B cell (primary cell): Measurements from ENCODE around the gene PNLDC1. TPM values are rescaled to one million over a fixed set of nuclear protein-coding genes. Genes with fewer than 3 reads are reported as not detected.

ENCODE experiments used
- ATAC-seq: fragments of 200-7000 bp; cut with Tn5 transposase; one replicate; pipeline ENCODE4 v1.10.0; 2021; ENCODE audit warnings: low read depth, mild to moderate bottlenecking, moderate number of reproducible peaks, moderate library complexity
- CTCF ChIA-PET: fragments of 350-600 bp; sonication (Branson Sonifier 250); formaldehyde crosslinking; loops from one replicate; lab custom pipeline; 2021; ENCODE audit warnings: antibody characterized with exemption, inconsistent platforms; lab: Charles Lee
- POLR2A ChIA-PET: fragments of 350-600 bp; sonication (Branson Sonifier 250); formaldehyde crosslinking; loops from one replicate; lab custom pipeline; 2021; ENCODE audit warnings: antibody characterized with exemption; lab: Charles Lee
- DNase-seq: peaks from one replicate; pipeline ENCODE4 v3.0.0; 2013
- H2AFZ ChIP-seq: 2 replicates; pipeline ENCODE4 v1.6.1; 2012; ENCODE audit warnings: mild to moderate bottlenecking, low read depth, low read length; ENCODE audit not compliant: insufficient read depth, poor library complexity, severe bottlenecking
- H3K27ac ChIP-seq, 2 donors: 1 replicate in 1 of 2; 2 replicates in 1 of 2; pipeline ENCODE4 v1.5.1; 2012 to 2013; ENCODE audit warnings: low read length in 2 of 2, mild to moderate bottlenecking in 2 of 2, moderate library complexity in 1 of 2
- H3K27me3 ChIP-seq, 4 experiments: fragments of 200-600 bp in 1 of 4; sonication (generic) in 1 of 4; replicated peaks in 1 of 4; 1 replicate in 2 of 4; 2 replicates in 2 of 4; pipeline versions ENCODE4 v1.6.1 to v1.7.0; 2013 to 2016; ENCODE audit warnings: low read length in 3 of 4, mild to moderate bottlenecking in 2 of 4, mixed read lengths in 1 of 4, moderate library complexity in 1 of 4; ENCODE audit not compliant: insufficient read depth in 4 of 4, control insufficient read depth in 3 of 4; ENCODE audit errors: control extremely low read depth in 1 of 4
- H3K36me3 ChIP-seq, 2 experiments: replicated peaks in 1 of 2; 1 replicate in 1 of 2; 2 replicates in 1 of 2; pipeline versions ENCODE4 v1.6.1 to v1.7.1; 2013; ENCODE audit warnings: low read length in 1 of 2; ENCODE audit not compliant: insufficient read depth in 2 of 2, control insufficient read depth in 1 of 2; ENCODE audit errors: control extremely low read depth in 1 of 2, extremely low read depth in 1 of 2
- H3K4me1 ChIP-seq, 2 donors: fragments of 200-600 bp in 1 of 2; sonication (generic) in 1 of 2; 1 replicate in 1 of 2; 2 replicates in 1 of 2; pipeline versions ENCODE4 v1.5.1 to v1.6.1; 2013 to 2017; ENCODE audit warnings: low read length in 2 of 2; ENCODE audit not compliant: control insufficient read depth in 2 of 2, insufficient read depth in 2 of 2
- H3K4me2 ChIP-seq: replicated peaks from 2 replicates; pipeline ENCODE3; 2012; ENCODE audit warnings: mild to moderate bottlenecking, low read depth, low read length; ENCODE audit not compliant: poor library complexity, severe bottlenecking
- H3K4me3 ChIP-seq, 5 experiments: fragments of 200-600 bp in 1 of 5; sonication (generic) in 1 of 5; 1 replicate in 3 of 5; 2 replicates in 2 of 5; pipeline versions ENCODE4 v1.5.1 to v1.7.0; 2011 to 2016; ENCODE audit warnings: low read length in 4 of 5, mild to moderate bottlenecking in 4 of 5, low read depth in 2 of 5, control low read depth in 1 of 5, moderate library complexity in 1 of 5; ENCODE audit not compliant: insufficient read depth in 1 of 5; ENCODE audit errors: control extremely low read depth in 1 of 5, extremely low read depth in 1 of 5
- H3K79me2 ChIP-seq: fragments of 200-600 bp; sonication (generic); one replicate; pipeline ENCODE4 v1.6.0; 2016; ENCODE audit warnings: low read length; ENCODE audit not compliant: control insufficient read depth, insufficient read depth
- H3K9ac ChIP-seq: fragments of 200-600 bp; sonication (generic); 2 replicates; pipeline ENCODE4 v1.6.1; 2017; ENCODE audit warnings: mild to moderate bottlenecking, low read length, moderate library complexity
- H3K9me3 ChIP-seq, 3 donors: one replicate each; pipeline versions ENCODE4 v1.6.1 to v1.7.1; 2013; ENCODE audit warnings: low read length in 2 of 3; ENCODE audit not compliant: control insufficient read depth in 2 of 3, insufficient read depth in 1 of 3; ENCODE audit errors: control extremely low read depth in 1 of 3
- H4K20me1 ChIP-seq: 2 replicates; pipeline ENCODE4 v1.6.0; 2012; ENCODE audit warnings: mild to moderate bottlenecking, low read length; ENCODE audit not compliant: insufficient read depth, control insufficient read depth, poor library complexity, severe bottlenecking
- H3K27ac Mint-ChIP-seq: one replicate; pipeline ENCODE4 v1.8.0; 2021; ENCODE audit warnings: mixed read lengths
- H3K27me3 Mint-ChIP-seq: one replicate; pipeline ENCODE4 v1.8.0; 2021; ENCODE audit warnings: mixed read lengths
- H3K4me1 Mint-ChIP-seq: one replicate; pipeline ENCODE4 v1.8.0; 2021; ENCODE audit warnings: mixed read lengths
- H3K4me3 Mint-ChIP-seq: one replicate; pipeline ENCODE4 v1.8.0; 2021; ENCODE audit warnings: mixed read lengths
- H3K9me3 Mint-ChIP-seq: one replicate; pipeline ENCODE4 v1.8.0; 2022; ENCODE audit warnings: mixed read lengths; ENCODE audit not compliant: insufficient read depth
- EZH2 ChIP-seq: IDR thresholded peaks from 2 replicates; pipeline ENCODE4 v1.6.1; 2012; ENCODE audit warnings: borderline replicate concordance, low read depth, mild to moderate bottlenecking, moderate library complexity, low read length; ENCODE audit not compliant: insufficient read depth, poor library complexity, severe bottlenecking
- WGBS: methylation state at CpG from one replicate; pipeline ENCODE4 v1.1.5; 2013; ENCODE audit warnings: missing lambda C conversion rate; ENCODE audit not compliant: insufficient coverage; 5-methylcytosine and 5-hydroxymethylcytosine counted together
- intact Hi-C: fragments of 100-400 bp; cut with micrococcal nuclease; formaldehyde crosslinking; loops from one replicate; pipeline ENCODE4 v1.10.0; 2022
- polyA plus RNA-seq: library from polyadenylated mRNA; depleted of rRNA; stranded (reverse); fragments of >200 nt; gene quantifications from 2 replicates; pipeline ENCODE4 v1.2.3, GENCODE V29; 2012
- total RNA-seq, 2 donors: library from RNA; stranded (reverse); fragments of 120-200 nt in 1 of 2; gene quantifications; 1 replicate in 1 of 2; 2 replicates in 1 of 2; pipeline versions ENCODE4 v1.2.3 to v1.2.4, GENCODE V29; 2013 to 2022
- TF ChIP-seq, protein P1 (sequence below): fragments of 200-600 bp; IDR thresholded peaks from one replicate; pipeline ENCODE4 v1.8.0; 2022; ENCODE audit warnings: antibody characterized with exemption, mild to moderate bottlenecking

Gene PNLDC1
- total and polyA plus RNA-seq, 2 donors (not counting 1 experiment from before 2014, with no cell fraction given): 0.13 to 0.71 TPM

DNA sequence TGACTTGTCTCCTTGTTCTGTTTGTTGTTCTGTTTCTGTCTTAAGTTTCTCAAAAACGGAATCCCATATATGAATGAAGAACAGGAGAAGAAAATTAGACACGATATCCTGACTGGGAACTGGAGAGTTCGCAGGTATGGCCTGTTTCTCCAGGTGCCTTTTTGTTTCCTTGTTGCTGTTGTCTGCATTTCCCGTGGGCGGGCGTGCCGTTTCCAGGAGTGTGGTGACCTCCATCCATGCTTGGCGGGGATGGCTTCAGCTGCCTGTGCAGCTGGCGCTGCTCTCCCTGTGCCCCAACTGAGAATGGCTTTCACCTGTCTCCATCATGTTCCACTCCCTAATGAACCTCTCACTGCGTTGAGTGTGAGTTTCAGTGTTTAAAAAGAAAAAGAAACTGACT is 4.4 kb downstream of the PNLDC1 start:
- Histone ChIP-seq H3K4me3 (no peak overlapping the region), H4K20me1 (no peaks in the 10 kb centered on the region), H3K9ac (no peak overlapping the region), H3K27me3 (no peaks in the 10 kb centered on the region), H3K4me2 (no peak overlapping the region), H3K4me1 (no peaks in the 10 kb centered on the region), H3K9me3 (no peaks in the 10 kb centered on the region), H3K27ac (no peak overlapping the region), H3K36me3 (peaks cover 0 to 15% of the 10 kb centered on the region in 2 experiments), H2AFZ (no peak overlapping the region), H3K79me2 (no peaks in the 10 kb centered on the region)
- H3K4me3 Mint-ChIP-seq: no peak overlapping the region
- no peak overlapping the region for H3K27ac Mint-ChIP-seq
- intact Hi-C loops: no loop called here
- ChIA-PET CTCF (no interaction called here), POLR2A (interaction anchor here (1.3 kb wide), 1 partner anchor 14 kb away, joined by 3 read pairs; the partner anchor contains the start of gene MRPL18)
- peaks cover 2% of the 10 kb centered on the region for H3K4me1 Mint-ChIP-seq
- H3K27me3 Mint-ChIP-seq: no peaks in the 10 kb centered on the region
- 95% methylated on average over 6 of the region's 10 CpGs for WGBS
- H3K9me3 Mint-ChIP-seq: no peaks in the 10 kb centered on the region
- no peak for DNase-seq
- no peak for ATAC-seq
- TF ChIP-seq, protein P1, sequence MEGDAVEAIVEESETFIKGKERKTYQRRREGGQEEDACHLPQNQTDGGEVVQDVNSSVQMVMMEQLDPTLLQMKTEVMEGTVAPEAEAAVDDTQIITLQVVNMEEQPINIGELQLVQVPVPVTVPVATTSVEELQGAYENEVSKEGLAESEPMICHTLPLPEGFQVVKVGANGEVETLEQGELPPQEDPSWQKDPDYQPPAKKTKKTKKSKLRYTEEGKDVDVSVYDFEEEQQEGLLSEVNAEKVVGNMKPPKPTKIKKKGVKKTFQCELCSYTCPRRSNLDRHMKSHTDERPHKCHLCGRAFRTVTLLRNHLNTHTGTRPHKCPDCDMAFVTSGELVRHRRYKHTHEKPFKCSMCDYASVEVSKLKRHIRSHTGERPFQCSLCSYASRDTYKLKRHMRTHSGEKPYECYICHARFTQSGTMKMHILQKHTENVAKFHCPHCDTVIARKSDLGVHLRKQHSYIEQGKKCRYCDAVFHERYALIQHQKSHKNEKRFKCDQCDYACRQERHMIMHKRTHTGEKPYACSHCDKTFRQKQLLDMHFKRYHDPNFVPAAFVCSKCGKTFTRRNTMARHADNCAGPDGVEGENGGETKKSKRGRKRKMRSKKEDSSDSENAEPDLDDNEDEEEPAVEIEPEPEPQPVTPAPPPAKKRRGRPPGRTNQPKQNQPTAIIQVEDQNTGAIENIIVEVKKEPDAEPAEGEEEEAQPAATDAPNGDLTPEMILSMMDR: no peak
- no peak for TF ChIP-seq EZH2

DNA sequence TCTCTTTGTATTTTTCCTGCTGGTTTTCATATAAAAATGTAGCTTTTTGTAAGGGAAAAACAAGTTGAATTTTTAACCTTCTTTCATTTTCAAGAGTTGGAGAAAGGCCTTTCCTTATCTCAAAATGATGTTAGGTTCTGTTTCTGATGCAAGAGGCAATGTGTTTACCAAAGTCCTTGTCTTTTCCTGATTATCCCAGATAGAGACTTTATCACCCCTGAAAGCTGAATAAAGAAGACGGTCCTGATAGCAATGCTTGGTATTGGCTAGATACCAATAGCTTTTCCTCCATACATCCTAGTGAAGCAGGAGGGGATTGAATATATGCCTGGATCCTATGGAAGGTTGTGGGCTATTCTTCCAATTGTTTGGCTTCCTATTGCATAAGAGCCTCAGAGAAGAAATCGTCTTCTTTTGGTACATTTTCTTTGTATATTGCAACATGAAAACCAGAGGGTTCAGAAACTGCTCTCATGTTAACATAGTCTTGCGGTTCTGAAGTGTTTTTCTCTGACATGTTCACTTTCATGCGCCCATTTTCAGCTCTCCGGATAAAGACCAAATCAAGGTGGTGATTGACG is 5.5 kb downstream of the PNLDC1 start:
- CTCF ChIA-PET: no interaction called here
- ATAC-seq: no peak
- WGBS: 98% methylated on average over 5 of the region's 6 CpGs
- no peak overlapping the region for H3K27ac ChIP-seq
- Mint-ChIP-seq H3K27ac (no peak overlapping the region), H3K9me3 (no peaks in the 10 kb centered on the region), H3K27me3 (no peaks in the 10 kb centered on the region), H3K4me3 (no peak overlapping the region), H3K4me1 (peaks cover 4% of the 10 kb centered on the region)
- DNase-seq: no peak
- peaks cover 0 to 5% of the 10 kb centered on the region in 2 experiments for H3K36me3 ChIP-seq
- no peaks in the 10 kb centered on the region for H3K27me3 ChIP-seq
- no peak overlapping the region for H3K4me3 ChIP-seq
- no peaks in the 10 kb centered on the region for H3K9me3 ChIP-seq
- no peak overlapping the region for H2AFZ ChIP-seq
- POLR2A ChIA-PET: no interaction called here
- no peak overlapping the region for H3K9ac ChIP-seq
- no peaks in the 10 kb centered on the region for H3K79me2 ChIP-seq
- no peaks in the 10 kb centered on the region for H3K4me1 ChIP-seq
- H4K20me1 ChIP-seq: no peaks in the 10 kb centered on the region
- TF ChIP-seq, protein P1: no peak
- no peak overlapping the region for H3K4me2 ChIP-seq
- intact Hi-C loops: no loop called here
